Osteoblast (primary cell): ENCODE measurements around the gene C11orf68. TPM values are rescaled to one million over a fixed set of nuclear protein-coding genes. Genes with fewer than 3 reads are reported as not detected.
"Not testable (repeated sequence)": the region's sequence is repeated elsewhere in the genome, so short reads cannot be mapped to it uniquely, and the experiment has no call there.

ENCODE experiments used
- DNase-seq: peaks from one replicate; pipeline ENCODE4 v3.0.0; 2011; ENCODE audit warnings: low spot score, mixed read lengths; ENCODE audit not compliant: insufficient read length; ENCODE audit errors: missing footprints
- H2AFZ ChIP-seq: 2 replicates; pipeline ENCODE4 v1.6.0; 2011; ENCODE audit warnings: mild to moderate bottlenecking, low read length
- H3K27ac ChIP-seq: 2 replicates; pipeline ENCODE4 v1.5.1; 2011; ENCODE audit warnings: mild to moderate bottlenecking, low read depth, low read length, moderate library complexity
- H3K27me3 ChIP-seq: 2 replicates; pipeline ENCODE4 v1.6.0; 2012; ENCODE audit warnings: mild to moderate bottlenecking, control low read depth, inconsistent platforms, low read length, moderate library complexity; ENCODE audit not compliant: insufficient read depth
- H3K36me3 ChIP-seq: 2 replicates; pipeline ENCODE4 v1.5.1; 2011; ENCODE audit warnings: mild to moderate bottlenecking, low read length, control low read depth, moderate library complexity; ENCODE audit not compliant: insufficient read depth
- H3K4me1 ChIP-seq: 2 replicates; pipeline ENCODE4 v1.5.1; 2011; ENCODE audit warnings: mild to moderate bottlenecking, low read length, control low read depth, moderate library complexity; ENCODE audit not compliant: insufficient read depth
- H3K4me2 ChIP-seq: 2 replicates; pipeline ENCODE4 v1.6.0; 2011; ENCODE audit warnings: mild to moderate bottlenecking, low read length; ENCODE audit not compliant: insufficient read depth
- H3K4me3 ChIP-seq: fragments of 200-600 bp; sonication (generic); 3 replicates; pipeline ENCODE4 v1.5.1; 2012; ENCODE audit warnings: mild to moderate bottlenecking, low read length, inconsistent platforms; ENCODE audit not compliant: insufficient read depth
- H3K79me2 ChIP-seq: 2 replicates; pipeline ENCODE4 v1.6.0; 2012; ENCODE audit warnings: mild to moderate bottlenecking, low read length, control low read depth, inconsistent platforms; ENCODE audit not compliant: insufficient read depth
- H3K9me3 ChIP-seq: 2 replicates; pipeline ENCODE4 v1.5.1; 2011; ENCODE audit warnings: low read depth, low read length, control low read depth
- H4K20me1 ChIP-seq: 2 replicates; pipeline ENCODE4 v1.6.0; 2012; ENCODE audit warnings: mild to moderate bottlenecking, low read length, control low read depth; ENCODE audit not compliant: insufficient read depth
- CTCF ChIP-seq: IDR thresholded peaks from 2 replicates; pipeline ENCODE4 v1.5.1; 2011; ENCODE audit warnings: mild to moderate bottlenecking, low read depth, low read length, moderate library complexity; ENCODE audit errors: extremely low read depth
- total RNA-seq: library from RNA; depleted of rRNA; stranded (reverse); fragments of >200 nt; gene quantifications from 2 replicates; pipeline ENCODE4 v1.2.3, GENCODE V29; 2012

C11orf68 gene
- total RNA-seq, 1 donor: 32.9 TPM

GRCh38 chr11:65952052-65952521 lies 33.2 kb upstream of the C11orf68 start:
- no peaks in the 10 kb centered on the region for H3K4me1 ChIP-seq
- H3K27ac ChIP-seq: no peak overlapping the region
- no peaks in the 10 kb centered on the region for H3K79me2 ChIP-seq
- H3K9me3 ChIP-seq: no peaks in the 10 kb centered on the region
- H2AFZ ChIP-seq: no peak overlapping the region
- H4K20me1 ChIP-seq: no peaks in the 10 kb centered on the region
- H3K4me2 ChIP-seq: no peak overlapping the region
- no peaks in the 10 kb centered on the region for H3K27me3 ChIP-seq
- H3K4me3 ChIP-seq: no peak overlapping the region
- no peak for DNase-seq
- H3K36me3 ChIP-seq: no peaks in the 10 kb centered on the region
- TF ChIP-seq CTCF: no peak

DNA sequence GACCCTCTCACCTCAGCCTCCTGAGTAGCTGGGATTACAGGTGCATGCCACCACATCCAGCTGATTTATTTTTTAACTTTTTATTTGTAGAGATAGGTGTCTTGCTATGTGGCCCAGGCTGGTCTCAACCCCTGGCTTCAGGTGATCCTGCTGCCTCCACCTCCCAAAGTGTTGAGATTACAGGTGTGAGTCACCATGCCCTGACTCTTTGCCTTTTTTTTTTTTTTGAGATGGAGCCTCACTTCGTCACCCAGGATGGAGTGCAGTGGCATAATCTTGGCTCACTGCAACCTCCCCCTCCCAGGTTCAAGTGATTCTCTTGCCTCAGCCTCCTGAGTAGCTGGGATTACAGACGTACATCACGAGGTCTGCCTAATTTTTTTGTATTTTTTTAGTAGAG lies 32.8 kb upstream of the C11orf68 start:
- H2AFZ ChIP-seq, H3K4me1 ChIP-seq, H3K36me3 ChIP-seq, H3K79me2 ChIP-seq, H3K9me3 ChIP-seq, DNase-seq, H3K4me3 ChIP-seq, H4K20me1 ChIP-seq, H3K4me2 ChIP-seq, H3K27me3 ChIP-seq, H3K27ac ChIP-seq: not testable (repeated sequence)

GRCh38 chr11:65950711-65951110 lies 31.8 kb upstream of the C11orf68 start:
- not testable (repeated sequence) for H3K9me3 ChIP-seq, DNase-seq

DNA sequence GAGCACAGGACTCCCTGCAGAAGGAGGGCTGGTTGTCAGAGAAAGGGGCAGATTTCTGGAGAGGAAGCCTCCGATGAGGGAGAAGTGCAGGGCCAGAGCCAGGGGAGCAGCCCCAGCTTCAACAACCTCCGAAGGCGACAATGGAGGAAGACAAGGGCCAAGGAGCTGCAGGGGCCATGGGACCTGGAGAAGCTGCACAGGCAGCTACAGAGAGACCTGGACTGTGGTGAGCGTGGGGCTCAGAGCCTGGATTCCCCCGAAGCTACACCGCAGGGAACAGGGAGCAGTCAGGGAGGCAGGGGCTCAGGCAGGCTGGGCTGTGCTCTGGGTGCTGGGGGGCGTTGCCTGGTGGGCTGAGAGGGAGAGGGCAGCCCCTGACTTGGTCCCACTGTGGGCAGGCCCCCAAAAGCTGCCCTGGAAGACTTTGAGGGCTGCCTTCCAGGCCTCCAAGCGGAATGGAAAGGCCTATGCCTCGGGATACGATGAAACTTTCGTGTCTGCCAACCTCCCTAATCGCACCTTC lies 28.8 kb upstream of the C11orf68 start:
- no peak for TF ChIP-seq CTCF
- peak; percentile 48 for DNase-seq

More at GRCh38 chr11:65950711-65951110, 31.8 kb upstream of the C11orf68 start:
- H3K4me1 ChIP-seq, H3K4me3 ChIP-seq, H3K4me2 ChIP-seq, H4K20me1 ChIP-seq, H3K79me2 ChIP-seq, H3K27ac ChIP-seq, H3K27me3 ChIP-seq, H2AFZ ChIP-seq, H3K36me3 ChIP-seq: not testable (repeated sequence)

GRCh38 chr11:65947133-65947532 lies 28.3 kb upstream of the C11orf68 start:
- no peak for TF ChIP-seq CTCF
- Histone ChIP-seq H3K9me3 (no peaks in the 10 kb centered on the region), H3K36me3 (no peaks in the 10 kb centered on the region), H3K4me3 (no peak overlapping the region), H4K20me1 (no peaks in the 10 kb centered on the region), H2AFZ (no peak overlapping the region), H3K79me2 (no peaks in the 10 kb centered on the region), H3K27ac (no peak overlapping the region), H3K4me2 (no peak overlapping the region), H3K27me3 (no peaks in the 10 kb centered on the region), H3K4me1 (peaks cover 3% of the 10 kb centered on the region)
- DNase-seq: peak; percentile 48

More for the DNA sequence above, 28.8 kb upstream of the C11orf68 start:
- Histone ChIP-seq H3K4me3 (no peak overlapping the region), H3K27ac (no peak overlapping the region), H3K79me2 (no peaks in the 10 kb centered on the region), H3K27me3 (no peaks in the 10 kb centered on the region), H4K20me1 (no peaks in the 10 kb centered on the region), H3K36me3 (no peaks in the 10 kb centered on the region), H3K9me3 (no peaks in the 10 kb centered on the region), H3K4me1 (peaks cover 3% of the 10 kb centered on the region), H3K4me2 (no peak overlapping the region), H2AFZ (no peak overlapping the region)
